Neural progenitor cell (in vitro differentiated cells): ENCODE measurements around the gene SLC34A2.

Experiments
- CTCF ChIP-seq: fragments of 200-600 bp; sonication (generic); IDR thresholded peaks from 2 replicates; pipeline ENCODE4 v1.5.1; 2017; ENCODE audit warnings: antibody characterized with exemption, mild to moderate bottlenecking
- EZH2 ChIP-seq: fragments of 200-600 bp; sonication (generic); IDR thresholded peaks from 2 replicates; pipeline ENCODE4 v1.6.1; 2017; ENCODE audit warnings: antibody characterized with exemption, mild to moderate bottlenecking, moderate library complexity

GRCh38 chr4:25621027-25621930 lies 34.4 kb upstream of the SLC34A2 start:
- TF ChIP-seq EZH2, result no peak
- no peak for TF ChIP-seq CTCF
